ENCODE results near the gene IL10RB. TPM values are rescaled to one million over a fixed set of nuclear protein-coding genes. Genes with fewer than 3 reads are reported as not detected.

The IL10RB gene
- total and polyA plus RNA-seq, 2 of the 4 experiments (the other 2 are of a cell fraction), result 20.1 to 45.2 TPM

DNA sequence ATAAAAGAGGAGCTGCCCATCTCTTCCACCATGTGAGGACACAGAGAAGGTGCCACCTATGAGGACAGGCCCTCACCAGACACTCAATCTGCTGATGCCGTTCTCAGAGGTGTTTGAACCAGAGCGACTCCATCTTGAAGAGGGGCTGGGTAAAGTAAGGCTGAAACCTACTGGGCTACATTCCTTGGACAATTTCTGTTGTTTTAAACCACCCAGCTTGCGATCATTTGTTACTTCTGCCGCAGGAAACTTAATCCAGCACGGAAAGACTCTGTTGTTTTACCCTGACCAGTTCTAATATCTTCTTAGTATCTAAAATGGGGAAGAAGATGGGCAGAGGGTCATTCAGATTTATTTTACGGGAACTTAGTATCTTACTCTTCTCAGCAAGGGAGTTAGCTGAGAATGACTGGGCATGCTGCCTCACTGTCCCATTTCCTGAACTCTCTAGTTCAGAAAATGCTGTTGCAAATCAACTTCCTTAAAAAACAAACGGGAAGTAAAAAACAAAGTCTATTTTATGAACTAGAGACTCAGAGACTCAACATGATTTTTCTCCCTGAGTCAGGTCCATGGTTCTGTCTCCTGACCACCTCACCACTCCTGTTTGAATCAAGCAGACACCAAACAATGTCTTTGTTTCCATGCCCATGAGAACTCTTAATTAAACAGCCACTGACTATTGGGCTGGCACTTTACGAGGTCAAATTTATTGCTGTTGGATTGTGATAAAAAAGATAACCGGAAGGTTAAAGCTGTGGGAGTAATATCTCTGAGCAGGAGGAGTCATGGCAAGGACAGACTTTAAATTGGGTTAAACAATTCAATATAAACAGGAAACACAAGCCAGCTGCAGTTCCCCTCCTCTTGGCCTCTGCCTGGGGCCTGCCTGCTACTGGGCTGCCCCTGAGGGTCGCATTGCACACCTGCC, 34.8 kb downstream of the IL10RB start:
- ChIA-PET POLR2A (ENCODE audit: unreplicated experiment) (interaction anchor here (0.6 to 1.1 kb wide), 2 partner anchors 41 to 109 kb away, joined by 3 to 6 read pairs; no protein-coding TSS in a partner anchor), CTCF (interaction anchor here (0.6 to 1.0 kb wide), 2 partner anchors 60 to 1692 kb away, joined by 4 read pairs; no protein-coding TSS in a partner anchor)
- H3K56ac ChIP-seq (ENCODE audit: extremely low read depth, insufficient read depth, low read length), result no peak overlapping the region
- H4K20me1 ChIP-seq (ENCODE audit: insufficient read depth, low read length), result no peaks in the 10 kb centered on the region
- no peak overlapping the region for H3K4ac ChIP-seq (ENCODE audit: low read depth, low read length)
- H3K9me1 ChIP-seq (ENCODE audit: insufficient read depth, low read length), result no peaks in the 10 kb centered on the region
- H3K27me3 ChIP-seq (ENCODE audit: control insufficient read depth, insufficient read depth, low read length), result no peaks in the 10 kb centered on the region
- no peak overlapping the region for H3K4me3 ChIP-seq (ENCODE audit: insufficient read depth, low read depth, low read length)
- no peak overlapping the region for H3K18ac ChIP-seq (ENCODE audit: low read depth, low read length)
- DNase-seq (no peak), ATAC-seq (ENCODE audit: low read depth) (peak; percentile 68)
- no TSS peak for BruUV-seq (replicated peaks)
- TF ChIP-seq RCOR1 (IDR thresholded peaks at IDR 0.05; ENCODE audit: insufficient replicate concordance, low read length), result no peak
- no peak for TF ChIP-seq POLR2A (IDR thresholded peaks at IDR 0.05; ENCODE audit: low read depth, low read length)
- TF ChIP-seq MAFK (IDR thresholded peaks at IDR 0.05; ENCODE audit: low read depth, low read length), result no peak
- no peak for TF ChIP-seq MAZ (IDR thresholded peaks at IDR 0.05; ENCODE audit: borderline replicate concordance, low read depth, low read length)
- TF ChIP-seq SMC3 (IDR thresholded peaks at IDR 0.05; ENCODE audit: low read depth, low read length), result no peak
- TF ChIP-seq, protein P1, sequence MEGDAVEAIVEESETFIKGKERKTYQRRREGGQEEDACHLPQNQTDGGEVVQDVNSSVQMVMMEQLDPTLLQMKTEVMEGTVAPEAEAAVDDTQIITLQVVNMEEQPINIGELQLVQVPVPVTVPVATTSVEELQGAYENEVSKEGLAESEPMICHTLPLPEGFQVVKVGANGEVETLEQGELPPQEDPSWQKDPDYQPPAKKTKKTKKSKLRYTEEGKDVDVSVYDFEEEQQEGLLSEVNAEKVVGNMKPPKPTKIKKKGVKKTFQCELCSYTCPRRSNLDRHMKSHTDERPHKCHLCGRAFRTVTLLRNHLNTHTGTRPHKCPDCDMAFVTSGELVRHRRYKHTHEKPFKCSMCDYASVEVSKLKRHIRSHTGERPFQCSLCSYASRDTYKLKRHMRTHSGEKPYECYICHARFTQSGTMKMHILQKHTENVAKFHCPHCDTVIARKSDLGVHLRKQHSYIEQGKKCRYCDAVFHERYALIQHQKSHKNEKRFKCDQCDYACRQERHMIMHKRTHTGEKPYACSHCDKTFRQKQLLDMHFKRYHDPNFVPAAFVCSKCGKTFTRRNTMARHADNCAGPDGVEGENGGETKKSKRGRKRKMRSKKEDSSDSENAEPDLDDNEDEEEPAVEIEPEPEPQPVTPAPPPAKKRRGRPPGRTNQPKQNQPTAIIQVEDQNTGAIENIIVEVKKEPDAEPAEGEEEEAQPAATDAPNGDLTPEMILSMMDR (conservative IDR thresholded peaks at IDR 0.05; ENCODE audit: low read depth, low read length), result no peak
- no peak for TF ChIP-seq FOS (IDR thresholded peaks at IDR 0.05; ENCODE audit: low read depth, low read length)
- no peak for TF ChIP-seq CHD1 (IDR thresholded peaks at IDR 0.05; ENCODE audit: low read depth, low read length)
- no peak for TF ChIP-seq RAD21 (IDR thresholded peaks at IDR 0.05; ENCODE audit: low read length)
- TF ChIP-seq, protein P2, sequence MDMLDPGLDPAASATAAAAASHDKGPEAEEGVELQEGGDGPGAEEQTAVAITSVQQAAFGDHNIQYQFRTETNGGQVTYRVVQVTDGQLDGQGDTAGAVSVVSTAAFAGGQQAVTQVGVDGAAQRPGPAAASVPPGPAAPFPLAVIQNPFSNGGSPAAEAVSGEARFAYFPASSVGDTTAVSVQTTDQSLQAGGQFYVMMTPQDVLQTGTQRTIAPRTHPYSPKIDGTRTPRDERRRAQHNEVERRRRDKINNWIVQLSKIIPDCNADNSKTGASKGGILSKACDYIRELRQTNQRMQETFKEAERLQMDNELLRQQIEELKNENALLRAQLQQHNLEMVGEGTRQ (IDR thresholded peaks at IDR 0.05; ENCODE audit: low read depth, low read length), result no peak
- TF ChIP-seq MXI1 (IDR thresholded peaks at IDR 0.05; ENCODE audit: borderline replicate concordance, low read depth, low read length), result no peak
- no peak for TF ChIP-seq NFE2L2 (IDR thresholded peaks at IDR 0.05; ENCODE audit: low read depth, low read length)
- no peak for TF ChIP-seq CEBPB (IDR thresholded peaks at IDR 0.05; ENCODE audit: low read depth, low read length)
- TF ChIP-seq, protein P3, sequence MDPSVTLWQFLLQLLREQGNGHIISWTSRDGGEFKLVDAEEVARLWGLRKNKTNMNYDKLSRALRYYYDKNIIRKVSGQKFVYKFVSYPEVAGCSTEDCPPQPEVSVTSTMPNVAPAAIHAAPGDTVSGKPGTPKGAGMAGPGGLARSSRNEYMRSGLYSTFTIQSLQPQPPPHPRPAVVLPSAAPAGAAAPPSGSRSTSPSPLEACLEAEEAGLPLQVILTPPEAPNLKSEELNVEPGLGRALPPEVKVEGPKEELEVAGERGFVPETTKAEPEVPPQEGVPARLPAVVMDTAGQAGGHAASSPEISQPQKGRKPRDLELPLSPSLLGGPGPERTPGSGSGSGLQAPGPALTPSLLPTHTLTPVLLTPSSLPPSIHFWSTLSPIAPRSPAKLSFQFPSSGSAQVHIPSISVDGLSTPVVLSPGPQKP (IDR thresholded peaks at IDR 0.05; ENCODE audit: borderline replicate concordance, low read depth, low read length), result no peak
- H4K5ac ChIP-seq (ENCODE audit: low read depth, low read length), result no peak overlapping the region
- H3K79me1 ChIP-seq (ENCODE audit: low read depth in 1 of 2, low read length in 2 of 2), result no peaks in the 10 kb centered on the region
- H3K14ac ChIP-seq (replicated peaks; ENCODE audit: low read depth, low read length), result no peak overlapping the region
- peaks cover 6% of the 10 kb centered on the region; the same call in 1 of the 2 replicates for H3K36me3 ChIP-seq (ENCODE audit: control insufficient read depth, insufficient read depth, low read length)
- H3K23ac ChIP-seq (ENCODE audit: low read depth, low read length), result 0 out of 2 replicates have a peak overlapping the region, but pooled peaks have one; percentile 8
- no peak overlapping the region for H4K91ac ChIP-seq (ENCODE audit: insufficient read depth, low read depth, low read length)
- H2BK120ac ChIP-seq (ENCODE audit: low read depth, low read length), result no peak overlapping the region
- dilution Hi-C loops (cut with HindIII; ENCODE audit: low sequenced_read_pairs, unreplicated experiment) (no loop called here), in situ Hi-C loops (cut with MboI; ENCODE audit: low sequenced_read_pairs) (no loop called here), intact Hi-C loops (cut with micrococcal nuclease) (no loop called here)
- H3K9me3 ChIP-seq (ENCODE audit: control insufficient read depth, insufficient read depth, low read length), result no peaks in the 10 kb centered on the region
- no peak overlapping the region for H2AK9ac ChIP-seq (replicated peaks; ENCODE audit: low read depth, low read length, poor library complexity)
- H2AFZ ChIP-seq (replicated peaks; ENCODE audit: low read length, poor library complexity), result no peak overlapping the region
- no peak overlapping the region for H2BK20ac ChIP-seq (ENCODE audit: low read depth, low read length)
- no peak overlapping the region for H2BK15ac ChIP-seq (ENCODE audit: low read depth, low read length)
- WGBS, 2 experiments (ENCODE audit: extremely low coverage in 2 of 2, insufficient read length in 1 of 2), result no CpG with 5 or more reads among the region's 10 CpGs
- H3K4me1 ChIP-seq (ENCODE audit: control insufficient read depth, insufficient read depth, low read length), result peaks cover 5% of the 10 kb centered on the region
- H2BK5ac ChIP-seq (ENCODE audit: low read depth, low read length, poor library complexity, severe bottlenecking), result no peak overlapping the region
- H2AK5ac ChIP-seq (ENCODE audit: low read depth, low read length), result no peak overlapping the region; the same call in 1 of the 2 replicates
- no peak overlapping the region for H3K9ac ChIP-seq (ENCODE audit: low read depth, low read length)
- no peak overlapping the region for H3K4me2 ChIP-seq (ENCODE audit: low read depth, low read length)
- H3K27ac ChIP-seq (ENCODE audit: insufficient read depth, low read length), result no peak overlapping the region
- peak overlapping the region in 1 of 2 experiments; percentile 9; a peak in 1 of 4 replicates for H4K8ac ChIP-seq (ENCODE audit: low read depth in 2 of 2, low read length in 2 of 2)

Measured in IMR-90 (cell line).